HFFc6 (cell line): ENCODE data around the gene MAP2K3. TPM values are rescaled to one million over a fixed set of nuclear protein-coding genes. Genes with fewer than 3 reads are reported as not detected.

Source experiments
- DNase-seq: peaks from one replicate; pipeline ENCODE4 v3.0.0-alpha.2; 2018
- H3K27ac Mint-ChIP-seq: 2 replicates; pipeline ENCODE4 v1.8.0; 2020; ENCODE audit warnings: mild to moderate bottlenecking, mixed read lengths
- H3K27me3 Mint-ChIP-seq: 2 replicates; pipeline ENCODE4 v1.8.0; 2021; ENCODE audit warnings: mild to moderate bottlenecking, moderate library complexity, mixed read lengths; ENCODE audit not compliant: insufficient read depth
- H3K36me3 Mint-ChIP-seq: 2 replicates; pipeline ENCODE4 v1.8.0; 2021; ENCODE audit warnings: low read depth, mixed read lengths
- H3K4me1 Mint-ChIP-seq: 2 replicates; pipeline ENCODE4 v1.8.0; 2020; ENCODE audit warnings: low read depth, mixed read lengths
- H3K4me3 Mint-ChIP-seq: 2 replicates; pipeline ENCODE4 v1.8.0; 2020; ENCODE audit warnings: mild to moderate bottlenecking, moderate library complexity, mixed read lengths
- H3K9me3 Mint-ChIP-seq: 2 replicates; pipeline ENCODE4 v1.8.0; 2020; ENCODE audit warnings: mild to moderate bottlenecking, mixed read lengths
- total RNA-seq, 6 experiments: library from RNA; stranded (reverse); fragmentation: NEBNext Ultra II Directional; extraction: Animal tissue kit (Norgen Biotek cat#: 25700); gene quantifications; 2 replicates in 1 of 6; 3 replicates in 5 of 6; pipeline ENCODE4 v1.2.3, GENCODE V29; 2021
- TF ChIP-seq, protein P1 (sequence below): fragments of 200-600 bp; sonication (generic); IDR thresholded peaks from 2 replicates; pipeline ENCODE4 v1.5.0; 2021; ENCODE audit warnings: antibody characterized with exemption, mild to moderate bottlenecking

Gene MAP2K3
- total RNA-seq, 6 experiments from 2014 or later, result 177 to 221 (median 184) TPM

DNA sequence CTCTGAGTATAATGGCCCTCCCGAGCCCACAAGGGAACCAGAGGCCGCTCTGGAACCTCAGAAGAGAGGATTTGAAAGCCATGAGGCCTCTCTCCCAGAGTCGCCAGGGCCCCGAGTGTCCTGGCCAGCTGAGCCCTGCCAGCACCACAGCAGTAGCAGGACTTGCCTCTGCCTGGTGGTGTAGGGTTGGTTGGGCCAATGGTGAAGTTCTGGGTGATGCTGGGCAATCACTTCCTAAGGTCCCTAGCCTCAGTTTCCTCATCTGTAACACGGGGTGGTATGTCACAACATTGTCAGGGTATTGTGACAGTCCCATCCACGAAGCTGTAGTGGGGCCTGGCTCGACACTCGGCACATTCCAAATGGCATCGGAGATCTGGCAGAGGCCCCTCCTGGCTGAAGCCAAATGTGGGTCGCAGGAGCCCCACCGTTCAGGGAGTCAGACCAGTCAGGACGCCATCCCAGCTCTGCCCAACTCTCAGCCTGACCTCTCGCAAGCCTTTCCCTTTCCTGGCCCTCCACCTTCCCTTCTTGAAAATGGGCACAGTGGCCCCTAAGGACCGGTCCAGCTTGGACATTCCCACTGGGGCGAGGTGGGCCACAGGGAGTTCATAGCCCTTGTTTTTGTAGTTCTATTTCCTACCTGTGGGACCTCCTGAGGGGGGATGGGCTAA lies 33.0 kb upstream of the MAP2K3 start:
- H3K27ac Mint-ChIP-seq, result no peak overlapping the region
- no peak for DNase-seq
- TF ChIP-seq, protein P1, sequence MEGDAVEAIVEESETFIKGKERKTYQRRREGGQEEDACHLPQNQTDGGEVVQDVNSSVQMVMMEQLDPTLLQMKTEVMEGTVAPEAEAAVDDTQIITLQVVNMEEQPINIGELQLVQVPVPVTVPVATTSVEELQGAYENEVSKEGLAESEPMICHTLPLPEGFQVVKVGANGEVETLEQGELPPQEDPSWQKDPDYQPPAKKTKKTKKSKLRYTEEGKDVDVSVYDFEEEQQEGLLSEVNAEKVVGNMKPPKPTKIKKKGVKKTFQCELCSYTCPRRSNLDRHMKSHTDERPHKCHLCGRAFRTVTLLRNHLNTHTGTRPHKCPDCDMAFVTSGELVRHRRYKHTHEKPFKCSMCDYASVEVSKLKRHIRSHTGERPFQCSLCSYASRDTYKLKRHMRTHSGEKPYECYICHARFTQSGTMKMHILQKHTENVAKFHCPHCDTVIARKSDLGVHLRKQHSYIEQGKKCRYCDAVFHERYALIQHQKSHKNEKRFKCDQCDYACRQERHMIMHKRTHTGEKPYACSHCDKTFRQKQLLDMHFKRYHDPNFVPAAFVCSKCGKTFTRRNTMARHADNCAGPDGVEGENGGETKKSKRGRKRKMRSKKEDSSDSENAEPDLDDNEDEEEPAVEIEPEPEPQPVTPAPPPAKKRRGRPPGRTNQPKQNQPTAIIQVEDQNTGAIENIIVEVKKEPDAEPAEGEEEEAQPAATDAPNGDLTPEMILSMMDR, result no peak
- H3K4me1 Mint-ChIP-seq, result peaks cover 17% of the 10 kb centered on the region
- no peak overlapping the region for H3K4me3 Mint-ChIP-seq
- no peaks in the 10 kb centered on the region for H3K9me3 Mint-ChIP-seq
- no peaks in the 10 kb centered on the region for H3K36me3 Mint-ChIP-seq
- H3K27me3 Mint-ChIP-seq, result peaks cover 2% of the 10 kb centered on the region; the same call in 1 of the 2 replicates

DNA sequence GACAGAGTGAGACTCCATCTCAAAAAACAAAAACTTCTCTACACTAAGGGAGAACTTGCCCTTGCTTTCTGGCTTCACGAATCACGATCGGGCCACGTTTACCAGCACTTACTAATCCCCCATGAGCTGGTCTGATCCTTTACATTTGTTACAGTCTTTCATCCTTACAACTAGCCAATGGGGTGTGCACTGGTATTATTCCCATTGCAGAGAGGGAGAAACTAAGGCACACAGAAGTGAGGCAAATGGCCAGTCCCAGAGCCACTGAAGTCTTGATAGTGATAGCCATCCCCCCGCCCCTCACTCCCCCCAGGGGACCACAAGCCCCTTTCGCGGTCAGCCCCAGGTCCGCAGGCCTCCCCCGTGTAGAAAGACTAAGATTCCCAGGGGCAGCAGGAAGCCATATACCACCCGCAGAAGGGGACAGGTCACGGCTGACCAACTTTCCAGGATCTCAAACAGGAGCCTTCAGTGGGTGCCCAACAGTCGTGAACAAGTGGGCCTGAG lies 32.2 kb upstream of the MAP2K3 start:
- no peaks in the 10 kb centered on the region for H3K36me3 Mint-ChIP-seq
- TF ChIP-seq, protein P1, result no peak
- no peaks in the 10 kb centered on the region for H3K9me3 Mint-ChIP-seq
- H3K27ac Mint-ChIP-seq, result no peak overlapping the region
- peak overlapping the region; percentile 82 for H3K4me3 Mint-ChIP-seq
- peaks cover 18% of the 10 kb centered on the region for H3K4me1 Mint-ChIP-seq
- no peak for DNase-seq
- H3K27me3 Mint-ChIP-seq, result peaks cover 2% of the 10 kb centered on the region; the same call in 1 of the 2 replicates

DNA sequence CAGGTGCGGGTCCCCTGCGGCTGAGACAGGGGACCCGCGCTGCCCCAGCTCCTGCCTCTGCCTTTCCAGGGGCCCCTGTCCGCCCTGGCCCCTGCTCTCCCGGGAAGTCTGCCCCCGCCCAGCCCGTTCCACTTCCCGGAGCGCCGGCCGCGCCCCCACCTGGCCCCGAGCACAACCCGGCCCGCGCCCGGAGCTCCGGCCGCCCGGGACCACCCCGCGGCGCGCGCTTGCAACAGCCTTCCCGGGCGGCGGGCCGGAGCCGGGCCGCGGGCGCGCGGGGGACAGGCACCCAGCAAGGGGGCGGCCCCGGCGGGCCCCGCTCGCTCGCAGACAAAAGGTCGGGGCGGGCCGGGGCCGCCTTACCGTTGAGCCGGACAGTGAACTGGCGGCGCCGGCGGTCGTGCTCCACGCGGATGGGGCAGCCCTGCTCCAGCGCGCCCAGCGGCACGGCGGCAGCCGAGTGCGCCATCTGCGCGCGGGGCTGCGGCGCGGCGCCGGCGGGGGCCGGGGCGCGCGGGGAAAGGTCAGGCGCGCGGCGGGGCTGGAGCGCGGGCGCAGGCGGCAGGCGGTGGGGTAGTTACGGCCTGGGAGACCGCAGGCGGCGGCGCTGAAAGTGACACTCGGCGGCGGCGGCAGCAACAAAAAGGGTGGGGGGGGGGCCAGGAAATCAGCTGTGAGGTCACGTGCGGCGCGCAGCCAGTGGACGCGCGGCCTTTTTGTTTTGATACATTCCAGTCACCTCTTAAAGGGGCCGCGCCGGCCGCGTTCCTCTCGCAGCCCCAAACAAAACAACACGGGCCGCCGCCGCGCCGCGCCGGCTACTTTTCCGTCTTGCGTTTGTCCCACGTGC lies 31.5 kb upstream of the MAP2K3 start, which contains the start of gene NATD1:
Gene NATD1 (minus strand): TSS at position 615 of the 850 bp plus-strand sequence. CDS start 146 bp downstream, at position 469.
- H3K9me3 Mint-ChIP-seq, result no peaks in the 10 kb centered on the region
- peak within 1 kb of the TSS; percentile 86 for H3K4me3 Mint-ChIP-seq
- peak; percentile 58 for DNase-seq
- H3K27me3 Mint-ChIP-seq, result peaks cover 2% of the 10 kb centered on the region; the same call in 1 of the 2 replicates
- H3K36me3 Mint-ChIP-seq, result no peaks in the 10 kb centered on the region
- no peak within 1 kb of the TSS for H3K27ac Mint-ChIP-seq
- TF ChIP-seq, protein P1, result no peak
- H3K4me1 Mint-ChIP-seq, result peaks cover 23% of the 10 kb centered on the region

DNA sequence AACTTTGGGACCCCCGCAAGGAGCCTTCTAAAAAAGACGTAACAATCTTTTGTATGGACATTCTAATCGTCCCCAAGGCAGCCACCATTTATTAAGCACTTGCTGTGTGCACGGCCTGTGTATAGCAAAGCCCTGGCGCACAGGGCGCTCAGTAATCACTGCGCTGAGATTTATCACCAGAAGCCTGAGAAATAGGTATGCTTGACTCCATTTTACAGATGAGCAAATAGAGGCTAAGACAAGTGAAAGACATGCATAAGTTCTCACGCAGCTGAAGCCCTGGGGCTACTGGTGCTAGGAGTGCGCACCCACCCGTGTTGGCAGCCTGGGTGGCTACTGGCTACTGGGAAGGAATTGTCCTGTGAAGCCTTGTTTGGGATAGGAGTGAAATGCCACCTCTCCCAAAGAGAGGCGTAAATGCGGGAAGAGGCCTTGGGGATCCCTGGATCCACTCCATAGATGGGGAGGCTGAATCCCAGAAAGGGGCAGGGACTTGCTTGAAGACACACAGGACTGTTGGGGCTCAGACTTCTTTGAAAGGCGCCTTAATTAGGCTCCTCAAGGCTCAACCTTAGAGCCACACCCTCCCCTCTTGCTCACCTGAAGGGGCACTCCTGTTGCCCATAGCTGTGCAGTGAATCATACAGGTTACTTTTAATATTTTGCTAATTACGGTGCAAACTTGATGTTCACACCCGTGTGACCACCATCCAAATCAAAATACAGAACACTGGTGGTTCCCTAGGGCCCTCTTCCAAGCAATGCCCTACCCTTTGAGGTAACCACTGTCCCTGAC lies 30.7 kb upstream of the MAP2K3 start:
- no peaks in the 10 kb centered on the region for H3K9me3 Mint-ChIP-seq
- no peaks in the 10 kb centered on the region; the same call in 1 of the 2 replicates for H3K27me3 Mint-ChIP-seq
- peaks cover 23% of the 10 kb centered on the region for H3K4me1 Mint-ChIP-seq
- H3K27ac Mint-ChIP-seq, result no peak overlapping the region
- no peaks in the 10 kb centered on the region for H3K36me3 Mint-ChIP-seq
- TF ChIP-seq, protein P1, result no peak
- peak overlapping the region; percentile 86 for H3K4me3 Mint-ChIP-seq
- DNase-seq, result no peak

DNA sequence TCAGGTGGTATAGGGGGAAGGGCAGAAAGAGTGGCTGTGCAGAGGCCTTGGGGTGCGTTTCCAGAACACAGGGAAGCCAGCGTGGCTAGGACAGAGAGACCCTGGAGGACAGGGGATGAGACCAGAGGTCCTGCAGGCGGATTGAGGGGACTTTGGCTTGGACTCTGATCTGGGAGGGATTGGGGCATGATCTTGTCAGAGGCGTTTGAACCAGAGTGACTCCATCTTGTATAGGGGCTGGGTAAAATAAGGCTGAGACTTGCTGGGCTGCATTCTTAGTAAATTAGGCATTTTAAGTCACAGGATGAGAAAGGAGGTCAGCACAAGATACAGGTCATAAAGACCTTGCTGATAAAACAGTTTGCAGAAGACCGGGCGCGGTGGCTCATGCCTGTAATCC lies 25.9 kb upstream of the MAP2K3 start:
- no peak overlapping the region for H3K27ac Mint-ChIP-seq
- no peaks in the 10 kb centered on the region for H3K9me3 Mint-ChIP-seq
- H3K4me3 Mint-ChIP-seq, result no peak overlapping the region
- no peaks in the 10 kb centered on the region for H3K36me3 Mint-ChIP-seq
- no peaks in the 10 kb centered on the region for H3K27me3 Mint-ChIP-seq
- TF ChIP-seq, protein P1, result no peak
- DNase-seq, result no peak
- H3K4me1 Mint-ChIP-seq, result peaks cover 13% of the 10 kb centered on the region
